GM19463 (cell line): ENCODE measurements around the gene COA1.

Experiments used
- ATAC-seq: cut with Tn5 transposase; IDR thresholded peaks from one replicate; pipeline ENCODE4 v1.9.1; 2021; ENCODE audit warnings: mild to moderate bottlenecking, moderate library complexity; ENCODE audit not compliant: unreplicated experiment

The COA1 gene

DNA sequence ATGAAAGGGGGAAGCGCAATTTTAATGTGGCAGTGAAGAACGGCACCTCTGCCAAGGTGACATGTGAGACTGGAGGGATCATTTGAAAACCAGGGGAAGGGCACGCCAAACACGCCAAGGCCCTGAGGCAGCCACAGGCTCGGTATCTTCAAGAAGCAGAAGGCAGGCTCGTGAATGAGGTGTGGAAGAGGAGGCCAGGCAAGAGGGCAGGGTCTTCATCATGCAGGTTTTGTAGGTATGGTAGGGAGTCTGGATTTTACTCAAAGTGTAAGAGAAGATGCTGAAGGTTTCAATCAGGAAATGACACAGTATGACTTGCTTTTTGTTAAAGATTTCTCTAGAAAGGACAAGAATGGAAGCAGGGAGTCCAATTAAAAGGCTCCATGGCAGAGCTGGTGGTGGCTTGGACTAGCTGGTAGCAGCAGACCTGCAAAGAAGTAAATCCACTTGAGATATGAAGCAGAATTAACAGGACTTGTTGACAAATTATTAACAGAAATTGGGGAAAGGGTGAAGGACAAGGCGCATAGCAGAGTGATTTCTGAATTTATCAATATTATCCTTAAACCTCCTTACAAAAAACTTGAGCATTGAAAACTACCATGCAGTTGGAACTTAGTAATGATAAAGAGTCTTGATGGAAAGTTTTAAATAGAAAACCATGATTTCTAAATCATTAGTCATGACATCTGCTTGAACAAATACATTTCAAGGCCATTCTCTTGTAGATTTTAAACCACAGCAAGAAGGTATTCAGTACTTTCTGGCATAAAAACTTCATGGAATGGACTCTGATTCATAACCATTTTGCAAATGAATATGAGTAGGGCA is 70.4 kb downstream of the COA1 start:
- peak; percentile 69 for ATAC-seq

DNA sequence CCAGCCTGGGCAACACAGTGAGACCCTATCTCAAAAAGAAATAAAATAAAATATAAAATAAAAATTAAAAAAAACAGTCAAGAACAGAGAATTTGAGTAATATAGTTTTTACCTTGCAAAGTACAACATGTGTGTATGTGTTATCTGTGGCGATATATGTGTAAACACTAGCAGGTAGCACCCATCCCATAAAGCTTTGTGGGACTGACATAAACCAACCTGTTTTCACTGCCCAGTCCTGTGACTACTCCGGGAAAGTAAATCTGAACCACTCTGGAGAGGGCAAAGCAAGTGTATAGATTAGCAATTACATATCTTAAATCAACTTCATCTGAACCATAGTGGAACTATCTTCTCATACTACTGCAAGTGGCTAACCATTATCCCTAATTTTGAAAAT is 72.3 kb downstream of the COA1 start:
- no peak for ATAC-seq

DNA sequence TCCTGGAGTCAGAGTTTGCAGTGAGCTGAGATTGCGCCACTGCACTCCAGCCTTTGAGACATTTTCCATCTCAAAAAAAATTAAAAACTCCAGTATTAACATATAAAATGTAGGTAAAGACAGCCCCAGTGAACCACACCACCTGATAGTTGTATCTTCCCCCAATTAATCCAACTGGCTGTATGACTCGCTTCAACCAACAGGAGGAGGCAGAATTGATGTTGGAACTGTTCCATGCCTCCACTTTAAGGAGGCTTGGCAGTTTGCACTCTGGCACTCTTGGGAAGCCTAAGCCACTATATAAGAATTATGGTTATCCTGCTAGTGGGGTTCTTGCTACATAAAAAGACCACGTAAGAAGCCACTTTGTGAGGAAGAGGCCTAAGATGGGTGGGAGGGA is 73.7 kb downstream of the COA1 start:
- ATAC-seq, result no peak

DNA sequence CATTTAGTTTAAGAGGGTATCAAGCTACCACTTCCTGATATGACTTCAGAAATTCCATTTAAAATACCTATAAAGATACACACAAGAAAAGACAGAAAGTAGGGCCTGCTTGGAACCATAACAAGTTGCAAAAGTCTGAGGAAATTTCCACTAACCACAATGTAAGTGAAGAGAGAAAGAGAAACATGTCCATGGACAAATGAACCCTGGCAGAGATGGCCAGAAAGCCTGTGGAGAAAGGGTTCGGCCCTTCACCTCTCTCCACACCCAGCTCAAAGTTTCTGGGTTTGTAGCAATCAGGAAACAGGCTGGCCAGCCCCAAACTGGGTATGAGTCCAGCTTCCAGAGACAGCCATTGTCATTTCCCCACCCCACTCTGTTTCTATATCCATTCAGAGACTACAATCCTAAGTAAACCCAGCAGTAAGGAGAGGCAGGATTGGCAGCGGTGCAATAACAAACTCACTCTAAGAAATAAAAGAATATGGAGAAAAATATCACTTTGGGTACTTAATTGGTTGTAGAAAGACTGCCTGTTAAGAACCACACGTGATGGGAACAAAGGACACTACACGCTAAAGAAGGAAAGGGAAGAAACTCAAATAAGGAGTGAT is 75.3 kb downstream of the COA1 start:
- ATAC-seq, result no peak

DNA sequence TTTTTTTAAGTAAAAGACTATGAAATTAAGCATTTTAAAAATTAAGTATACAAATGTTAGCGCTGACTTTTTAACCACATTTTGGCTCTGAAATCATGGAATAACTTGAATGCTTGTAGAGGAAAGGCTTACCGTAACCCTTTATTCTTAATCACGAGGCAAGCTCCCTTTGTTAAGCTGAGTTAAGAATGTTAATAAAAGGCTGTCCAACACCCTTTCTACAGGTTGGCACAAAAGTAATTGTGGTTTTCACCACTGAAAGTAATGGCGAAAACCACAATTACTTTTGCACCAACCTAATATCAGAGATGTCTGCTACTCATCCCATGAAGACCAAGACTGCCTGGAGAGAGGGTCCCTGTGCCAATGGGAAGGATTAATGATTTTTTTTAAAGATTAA is 75.9 kb downstream of the COA1 start:
- no peak for ATAC-seq

DNA sequence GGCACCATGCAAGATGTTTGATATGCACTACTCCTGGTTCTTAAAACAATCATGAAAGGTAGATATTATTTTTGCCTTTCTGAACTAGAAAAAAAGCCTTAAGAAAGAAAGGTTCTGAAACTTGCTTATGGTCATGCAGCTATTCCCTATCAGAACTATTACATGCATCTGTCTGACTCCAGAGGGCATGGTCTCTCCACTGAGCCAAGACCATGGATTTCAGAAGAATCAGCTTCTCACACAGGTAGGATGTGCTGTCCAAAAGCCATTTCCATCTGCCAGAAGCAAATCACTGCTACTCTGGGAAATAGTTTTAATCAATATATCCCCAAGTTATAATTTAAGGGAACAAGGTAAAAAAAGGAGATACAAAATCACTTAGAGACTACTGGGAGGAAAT is 77.0 kb downstream of the COA1 start:
- no peak for ATAC-seq

DNA sequence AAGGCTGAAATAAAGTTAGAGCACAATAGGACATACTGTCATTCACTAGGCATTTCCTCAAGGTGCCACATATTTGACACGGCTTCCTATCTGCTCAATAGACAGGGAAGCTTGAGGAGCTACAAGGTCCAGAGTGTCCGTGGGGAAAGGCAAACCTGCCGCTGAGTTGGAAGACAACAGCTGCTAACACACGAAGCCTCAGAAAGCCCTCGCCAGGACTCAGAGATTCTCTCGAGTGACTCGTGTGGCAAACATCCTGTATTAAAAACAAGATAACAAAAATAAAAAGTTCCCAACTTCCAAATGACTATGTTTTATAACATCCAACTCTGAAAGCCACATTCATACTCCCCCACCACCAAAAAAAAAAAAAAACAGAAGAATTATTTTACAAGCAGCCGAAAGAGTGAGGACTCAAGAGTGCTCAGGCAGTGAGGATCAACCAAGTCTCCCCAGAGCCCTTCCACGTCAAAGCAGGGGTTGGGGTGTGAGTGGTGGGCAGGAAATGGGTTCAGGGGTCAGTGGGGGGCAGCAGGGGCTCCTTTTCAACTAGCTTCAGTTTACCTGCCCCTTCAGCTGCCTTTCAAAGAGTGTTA is 78.8 kb downstream of the COA1 start:
- no peak for ATAC-seq

DNA sequence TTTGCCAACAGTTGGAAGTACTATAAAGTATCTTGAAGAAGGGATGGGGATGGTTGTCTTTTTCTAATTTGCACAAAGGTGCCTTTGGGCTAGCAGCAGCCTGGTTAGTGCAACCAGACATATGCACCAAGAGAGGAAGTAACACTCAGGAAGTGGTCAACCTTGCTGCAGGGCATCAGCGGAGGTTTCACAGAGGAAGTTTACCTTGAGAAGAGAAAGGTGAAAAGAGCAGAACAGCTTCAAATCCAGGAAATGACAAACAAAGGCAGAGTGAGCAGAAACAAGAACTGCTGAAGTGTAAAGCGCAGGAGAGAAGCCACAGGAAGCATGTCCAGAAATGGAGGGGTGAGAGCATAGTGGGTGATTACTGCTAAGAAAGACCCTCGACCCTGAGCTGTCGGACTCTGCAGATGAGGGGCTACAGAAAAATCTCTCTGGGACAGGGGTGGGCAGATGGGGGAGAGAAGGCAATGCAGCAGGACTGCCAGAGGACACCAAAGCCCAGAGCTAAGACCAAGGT is 79.5 kb downstream of the COA1 start:
- peak; percentile 51 for ATAC-seq

DNA sequence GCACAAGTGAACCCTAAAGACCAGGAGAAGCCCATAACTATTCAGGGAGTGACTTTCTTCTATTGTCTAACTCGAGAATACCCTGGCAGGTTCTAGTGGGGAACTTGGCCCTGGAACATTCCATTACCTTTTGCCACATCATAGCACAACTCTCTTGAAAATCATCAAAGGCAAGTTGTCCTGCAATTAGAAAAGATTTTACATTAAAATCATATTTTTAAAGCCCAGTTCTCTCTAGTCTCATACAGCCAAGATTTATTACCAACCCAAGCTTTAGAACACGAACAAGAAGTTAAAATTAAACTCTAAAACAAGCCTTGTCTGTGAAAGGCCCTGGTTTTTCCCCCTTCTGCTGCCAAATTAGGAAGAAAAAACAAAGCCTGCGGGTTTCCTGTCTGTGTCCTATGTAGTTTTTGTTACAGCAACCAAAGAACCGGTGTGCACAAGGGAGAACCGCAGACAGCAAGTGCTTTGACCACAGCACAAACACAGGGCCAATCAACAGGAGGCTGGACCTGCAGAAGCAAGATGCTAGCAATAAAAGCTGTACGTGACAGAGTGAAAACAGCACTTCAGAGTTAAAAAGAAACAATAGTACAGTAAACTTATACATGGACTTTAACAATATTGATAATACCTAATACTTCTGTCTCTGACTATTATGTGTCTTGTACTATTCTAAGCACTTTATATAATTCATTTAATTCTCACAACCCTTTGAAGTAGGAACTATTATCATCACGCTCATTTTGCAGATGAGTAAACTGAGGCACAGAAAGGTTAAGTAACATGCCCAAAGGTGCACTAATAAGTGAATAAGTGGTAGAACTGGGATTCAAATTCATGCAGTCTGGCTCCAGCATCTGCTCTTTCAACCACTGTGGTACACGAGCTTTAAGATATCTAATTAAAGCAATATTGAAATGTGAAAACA is 80.6 kb downstream of the COA1 start:
- ATAC-seq, result peak; percentile 57

DNA sequence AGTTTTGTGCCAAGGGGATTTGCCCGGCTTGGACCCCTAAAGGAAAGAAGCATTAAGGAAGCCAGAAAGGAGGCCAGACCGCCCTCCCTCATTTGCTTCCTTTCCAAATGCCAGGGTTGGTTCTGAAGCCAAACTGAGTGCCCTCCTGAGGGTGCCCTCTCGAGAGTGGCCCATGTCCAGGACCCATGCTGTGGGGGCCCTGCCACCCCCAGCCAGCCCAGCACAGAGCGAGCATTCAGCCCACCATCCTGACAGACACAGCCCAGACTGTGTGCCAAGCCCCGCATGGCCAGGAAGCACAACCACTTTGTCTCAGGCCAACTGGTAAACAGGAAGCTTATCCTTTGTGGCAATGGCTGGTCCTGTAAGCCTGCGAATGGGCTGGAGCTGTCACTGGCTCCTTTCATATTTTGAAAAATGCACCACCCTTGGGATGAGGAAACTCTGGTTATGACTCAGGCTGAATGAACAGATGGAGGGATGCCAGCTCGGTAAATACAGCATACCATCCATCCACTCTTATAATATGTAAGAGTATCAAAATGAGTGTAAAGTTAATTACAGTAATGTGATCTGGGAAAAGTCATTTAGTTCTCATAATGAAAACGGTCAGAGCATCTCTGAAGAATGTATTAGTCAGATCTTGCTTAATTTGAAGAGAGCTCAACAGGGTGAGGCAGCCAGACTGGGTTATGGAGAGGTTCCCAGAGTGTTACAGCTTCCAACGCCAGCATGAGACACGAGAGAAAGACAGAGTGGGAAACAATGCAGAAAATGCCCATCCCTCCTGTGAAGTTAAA is 81.5 kb downstream of the COA1 start:
- peak; percentile 21 for ATAC-seq

DNA sequence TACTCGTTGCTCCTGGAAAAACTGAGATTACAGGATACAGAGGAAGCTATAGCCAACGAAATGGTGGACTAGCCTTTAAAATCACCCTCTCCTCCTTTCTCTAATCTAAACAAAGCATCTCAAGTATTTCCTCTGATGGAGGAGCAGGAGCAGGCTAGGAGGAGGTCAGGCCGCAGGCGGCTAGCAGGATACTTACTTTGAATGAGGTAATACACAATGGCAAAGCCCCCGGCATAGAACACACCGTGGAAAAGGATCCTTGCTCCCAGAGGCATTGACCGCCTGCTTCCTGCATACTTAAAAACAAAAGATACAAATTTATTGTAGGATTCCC is 82.0 kb downstream of the COA1 start:
- no peak for ATAC-seq

DNA sequence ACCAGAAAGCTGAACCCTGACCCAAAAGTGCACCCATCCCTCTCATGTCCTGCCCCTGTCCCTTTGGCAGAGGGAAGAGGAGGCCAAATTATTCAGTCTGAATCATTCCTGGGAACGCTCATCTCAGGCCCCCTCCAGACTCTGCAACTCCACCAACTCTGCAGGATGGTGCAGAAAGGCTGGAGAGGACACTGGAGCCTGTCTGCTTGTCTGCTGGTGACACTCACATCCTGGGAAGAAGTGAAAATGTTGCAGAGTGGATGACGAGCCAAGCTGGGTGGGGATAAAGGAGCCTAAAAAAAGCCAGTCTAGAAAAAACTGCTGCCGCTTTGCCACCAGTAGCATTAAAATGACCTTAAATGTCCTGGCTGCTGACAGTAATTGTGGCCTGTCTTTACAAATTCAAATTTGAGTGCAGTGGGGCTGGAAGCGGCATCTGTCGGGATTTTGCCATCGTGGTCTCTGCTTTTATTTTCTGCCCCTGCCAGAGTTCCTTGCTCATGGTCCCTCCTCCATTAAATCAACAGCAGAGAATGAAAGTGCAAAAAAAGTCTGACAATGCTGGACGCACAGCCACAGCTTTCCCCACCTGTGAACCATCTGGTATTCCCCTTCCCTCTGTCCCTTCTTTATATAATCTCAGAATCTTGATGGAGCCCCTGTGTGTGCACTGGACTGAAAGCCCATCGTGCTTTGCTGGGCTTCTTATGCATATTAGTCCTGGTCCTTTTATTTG is 82.6 kb downstream of the COA1 start:
- ATAC-seq, result no peak

DNA sequence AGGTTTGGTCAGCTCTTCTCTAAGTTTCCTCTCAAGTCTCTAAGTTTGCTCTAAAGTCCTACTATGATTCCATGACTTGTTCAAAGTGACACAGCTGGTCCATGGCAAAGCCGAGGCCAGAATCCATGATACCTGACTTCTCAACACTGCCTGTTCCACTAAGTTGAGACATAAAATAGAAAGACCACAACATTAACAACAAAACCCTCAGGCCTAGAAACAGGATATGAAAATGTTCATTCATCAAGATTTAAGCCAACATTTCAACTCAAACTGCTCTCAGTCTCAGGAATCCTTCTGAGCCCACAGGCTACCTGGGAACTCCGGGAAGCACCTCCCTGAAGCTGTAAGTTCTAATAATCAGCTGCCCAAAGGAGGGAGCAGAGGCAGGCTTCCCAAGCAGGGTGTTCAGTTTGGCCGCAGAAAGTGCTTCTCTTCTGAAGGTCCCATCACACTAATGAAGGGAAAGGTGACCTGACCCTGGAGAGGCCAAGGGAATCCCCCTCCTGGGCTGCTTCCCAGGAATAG is 83.6 kb downstream of the COA1 start:
- no peak for ATAC-seq

DNA sequence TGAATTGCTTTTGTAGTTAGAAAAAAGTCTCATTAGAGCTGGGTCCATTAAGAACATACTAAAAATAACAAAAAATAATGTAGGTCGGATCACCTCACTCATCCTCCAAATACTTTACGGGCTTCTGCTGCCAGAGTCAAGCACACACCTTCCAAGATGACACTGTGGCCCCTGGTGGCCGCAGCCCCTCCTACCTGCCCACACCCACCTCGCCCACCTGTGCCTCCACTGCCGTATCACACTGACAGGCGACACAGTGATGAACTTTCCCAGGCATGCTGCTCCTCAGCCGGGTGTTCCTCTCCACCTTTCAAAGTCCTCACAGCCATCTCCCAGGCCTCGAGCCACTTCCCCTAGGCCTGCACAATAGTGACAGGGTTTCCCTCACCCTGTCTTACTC is 85.5 kb downstream of the COA1 start:
- no peak for ATAC-seq

DNA sequence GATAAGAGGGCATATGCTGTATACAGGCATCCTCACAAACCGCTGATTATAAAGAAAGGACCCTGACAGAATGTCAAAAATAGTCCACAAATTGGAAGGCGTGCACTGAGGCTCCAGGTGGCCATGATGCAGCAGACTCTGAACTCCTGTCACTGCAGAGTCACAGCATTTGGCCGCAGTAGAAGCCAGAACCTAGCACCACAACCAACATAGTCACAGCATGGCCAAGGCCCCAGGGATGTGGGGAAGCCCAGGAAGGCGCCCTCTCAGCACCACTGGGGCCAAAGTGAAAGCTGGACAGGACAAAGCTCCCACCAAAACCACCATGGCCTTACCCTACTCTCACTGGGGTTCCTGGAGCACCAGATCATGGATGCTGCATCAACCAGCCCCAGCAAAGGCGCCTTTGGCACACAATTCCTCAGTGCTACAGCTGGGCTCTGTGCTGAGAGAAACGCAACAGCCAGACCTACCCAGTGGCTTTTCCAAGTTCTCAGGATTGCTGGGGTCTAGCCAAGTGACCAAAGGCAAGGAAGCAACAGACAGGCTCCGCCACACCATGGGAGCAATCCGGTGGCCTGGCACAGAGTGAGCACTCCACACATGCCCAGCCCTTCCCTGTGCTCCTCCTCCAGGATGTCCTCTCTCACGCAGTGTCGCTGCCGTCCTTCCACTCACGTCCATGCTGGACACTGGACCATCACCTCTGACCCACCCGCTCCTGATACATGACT is 86.3 kb downstream of the COA1 start:
- ATAC-seq, result no peak

DNA sequence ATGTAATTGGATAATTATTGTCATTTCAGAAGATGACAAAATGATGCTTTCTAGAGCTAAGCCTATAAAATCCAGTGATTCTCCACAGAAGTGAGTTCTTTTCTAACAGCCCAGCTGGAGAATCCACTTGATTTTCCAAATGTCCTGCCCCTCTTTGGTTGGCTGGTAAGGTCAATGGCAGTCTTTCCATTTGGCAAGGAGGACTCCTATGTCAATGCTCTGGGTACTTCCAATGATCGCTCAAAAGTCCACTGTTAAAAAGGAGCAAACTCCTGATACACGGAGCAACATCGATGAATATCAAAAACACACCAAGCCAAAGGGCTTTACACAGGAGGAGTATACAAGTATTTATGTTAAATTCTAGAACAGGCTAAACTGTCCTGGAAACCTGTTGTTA is 88.6 kb downstream of the COA1 start:
- ATAC-seq, result no peak

DNA sequence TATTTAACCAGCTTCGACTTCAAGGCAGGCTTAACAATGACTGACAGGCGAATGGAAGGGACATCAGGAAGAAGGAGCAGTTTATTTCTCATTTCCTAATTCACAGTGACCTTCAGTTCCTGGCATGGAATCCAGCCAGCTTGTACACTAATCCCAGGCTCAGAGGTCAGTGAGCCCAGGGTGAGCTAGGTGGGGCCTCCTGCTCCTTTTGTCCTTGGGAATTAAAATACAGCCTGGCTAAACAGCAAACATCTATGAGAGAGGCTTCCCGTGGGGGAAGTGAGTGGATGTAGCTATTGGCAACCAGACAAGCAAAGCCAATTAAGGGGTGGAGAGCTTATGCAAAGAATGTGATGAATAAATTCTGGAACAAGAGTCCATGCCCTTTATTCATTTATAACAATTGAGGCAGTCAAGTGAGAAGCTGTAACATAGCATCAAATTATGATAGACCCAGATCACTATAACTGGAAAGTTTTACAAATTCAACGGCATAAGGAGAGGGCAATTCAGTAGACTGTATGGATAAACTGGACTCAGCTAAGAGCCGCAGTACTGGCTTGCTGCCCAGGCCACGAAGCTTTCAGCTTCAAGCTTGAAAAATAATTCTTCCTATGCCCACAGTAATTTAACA is 89.3 kb downstream of the COA1 start:
- no peak for ATAC-seq

DNA sequence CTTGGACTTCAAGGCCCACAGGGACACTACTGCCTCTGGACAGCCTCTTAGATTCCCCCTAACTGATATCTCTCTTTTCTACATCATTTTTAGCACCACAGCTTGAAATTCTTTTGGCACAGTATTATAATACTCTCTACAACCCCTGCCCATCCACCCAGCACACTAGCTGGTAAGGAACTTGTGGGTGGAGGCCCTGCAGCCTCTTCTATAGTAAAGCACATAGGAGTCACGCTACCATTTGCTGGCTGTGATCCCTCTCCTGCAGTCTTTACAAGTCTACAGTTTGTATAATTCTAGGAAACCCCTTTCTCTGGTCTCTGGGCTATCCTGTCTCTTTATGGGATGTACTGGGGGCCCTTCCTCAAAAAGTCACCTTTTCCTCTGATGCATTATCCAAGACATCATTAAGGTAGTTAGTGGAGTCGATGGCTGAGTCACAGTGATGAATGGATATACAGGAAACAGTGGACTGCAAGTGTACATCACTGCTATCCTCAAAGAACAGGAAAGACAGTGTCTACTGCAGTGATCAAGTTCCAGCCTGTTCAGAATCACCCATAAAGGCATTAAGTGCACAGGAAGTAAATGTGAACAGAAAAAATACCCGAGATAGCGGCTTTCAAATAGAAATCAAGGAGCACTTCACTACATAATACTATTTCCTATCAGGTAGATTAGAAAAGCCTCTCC is 92.1 kb downstream of the COA1 start:
- no peak for ATAC-seq
